Fibroblast of lung (primary cell): ENCODE results near the gene INCENP.

ENCODE experiments used
- EZH2 ChIP-seq: IDR thresholded peaks from 2 replicates; pipeline ENCODE4 v1.5.1; 2012; ENCODE audit warnings: low read length, control low read depth, mild to moderate bottlenecking; ENCODE audit errors: missing control alignments
- TF ChIP-seq, protein P1 (sequence below), 2 donors: IDR thresholded peaks in 1 of 2; conservative IDR thresholded peaks in 1 of 2; 1 replicate in 1 of 2; 2 replicates in 1 of 2; pipeline ENCODE4 v1.5.1; 2011 to 2012; ENCODE audit warnings: low read length in 2 of 2, control low read depth in 1 of 2, inconsistent platforms in 1 of 2, low read depth in 1 of 2, mild to moderate bottlenecking in 1 of 2

- TF ChIP-seq, protein P1, sequence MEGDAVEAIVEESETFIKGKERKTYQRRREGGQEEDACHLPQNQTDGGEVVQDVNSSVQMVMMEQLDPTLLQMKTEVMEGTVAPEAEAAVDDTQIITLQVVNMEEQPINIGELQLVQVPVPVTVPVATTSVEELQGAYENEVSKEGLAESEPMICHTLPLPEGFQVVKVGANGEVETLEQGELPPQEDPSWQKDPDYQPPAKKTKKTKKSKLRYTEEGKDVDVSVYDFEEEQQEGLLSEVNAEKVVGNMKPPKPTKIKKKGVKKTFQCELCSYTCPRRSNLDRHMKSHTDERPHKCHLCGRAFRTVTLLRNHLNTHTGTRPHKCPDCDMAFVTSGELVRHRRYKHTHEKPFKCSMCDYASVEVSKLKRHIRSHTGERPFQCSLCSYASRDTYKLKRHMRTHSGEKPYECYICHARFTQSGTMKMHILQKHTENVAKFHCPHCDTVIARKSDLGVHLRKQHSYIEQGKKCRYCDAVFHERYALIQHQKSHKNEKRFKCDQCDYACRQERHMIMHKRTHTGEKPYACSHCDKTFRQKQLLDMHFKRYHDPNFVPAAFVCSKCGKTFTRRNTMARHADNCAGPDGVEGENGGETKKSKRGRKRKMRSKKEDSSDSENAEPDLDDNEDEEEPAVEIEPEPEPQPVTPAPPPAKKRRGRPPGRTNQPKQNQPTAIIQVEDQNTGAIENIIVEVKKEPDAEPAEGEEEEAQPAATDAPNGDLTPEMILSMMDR (conservative IDR thresholded peaks at IDR 0.05 in 1 of 2, IDR thresholded peaks at IDR 0.05 in 1 of 2; ENCODE audit: low read depth in 1 of 2, low read length in 2 of 2), result no peak
- no peak for TF ChIP-seq EZH2
Observed at GRCh38 chr11:62132689-62133293, 9.0 kb downstream of the INCENP start.
